HuH-7.5 (cell line): ENCODE measurements around the gene THAP10.
A peak's percentile ranks its signal among the peaks of the same experiment; 100 is the strongest.

Experiments
- DNase-seq: peaks from one replicate; pipeline ENCODE4 v3.0.0; 2011; ENCODE audit warnings: low spot score

Gene THAP10

GRCh38 chr15:70853973-70854665 lies 38.1 kb downstream of the THAP10 start, which contains the start of gene LARP6:
Gene LARP6, minus strand, starts transcription at chr15:70854157. Its CDS starts 69 bp downstream, at chr15:70854088.
- DNase-seq: peak; percentile 76

- DNase-seq: peak; percentile 77
Observed at GRCh38 chr15:70853318-70853972, 38.8 kb downstream of the THAP10 start.

GRCh38 chr15:70852501-70853317 lies 39.5 kb downstream of the THAP10 start:
- DNase-seq: peak; percentile 48

GRCh38 chr15:70851889-70852288 lies 40.3 kb downstream of the THAP10 start:
- no peak for DNase-seq

- no peak for DNase-seq
Observed at GRCh38 chr15:70845602-70846360, 46.5 kb downstream of the THAP10 start.

GRCh38 chr15:70837476-70837875 lies 54.8 kb downstream of the THAP10 start:
- no peak for DNase-seq

GRCh38 chr15:70835841-70836240 lies 56.4 kb downstream of the THAP10 start:
- DNase-seq: no peak

GRCh38 chr15:70835415-70835814 lies 56.8 kb downstream of the THAP10 start:
- DNase-seq: no peak

GRCh38 chr15:70834999-70835398 lies 57.2 kb downstream of the THAP10 start:
- DNase-seq: no peak

- DNase-seq: peak; percentile 71
Observed at GRCh38 chr15:70833861-70834765, 58.1 kb downstream of the THAP10 start.

GRCh38 chr15:70833422-70833821 lies 58.8 kb downstream of the THAP10 start:
- DNase-seq: no peak

- no peak for DNase-seq
Observed at GRCh38 chr15:70832176-70832575, 60.1 kb downstream of the THAP10 start.
